HepG2 (cell line): ENCODE data around the gene JCAD. TPM values are rescaled to one million over a fixed set of nuclear protein-coding genes. Genes with fewer than 3 reads are reported as not detected.

Experiments
- ATAC-seq: fragments of 200-7000 bp; cut with Tn5 transposase; 3 replicates; pipeline ENCODE4 v1.9.1; 2020; ENCODE audit warnings: mild to moderate bottlenecking, moderate library complexity
- BruUV-seq: library from RNA; stranded (reverse); fragments of 400-500 nt; replicated peaks from 2 replicates; lab custom pipeline; 2021; lab: Mats Ljungman, UMichigan
- CTCF ChIA-PET: fragments of 300-600 bp; formaldehyde crosslinking; extraction: SDS; loops from one replicate; lab custom pipeline; 2021; ENCODE audit warnings: low total read pairs, inconsistent platforms, low intra/inter-chr PET ratio; lab: Yijun Ruan, JAX
- POLR2A ChIA-PET: fragments of 350-600 bp; sonication (Branson Sonifier 250); formaldehyde crosslinking; loops from one replicate; lab custom pipeline; 2020; ENCODE audit warnings: antibody characterized with exemption, inconsistent platforms; lab: Yijun Ruan, JAX
- DNase-seq: peaks from one replicate; pipeline ENCODE4 v3.0.0-alpha.2; 2015; ENCODE audit warnings: low spot score
- FAIRE-seq: peaks from 3 replicates; lab custom pipeline; 2011; peaks lifted over from hg19 to GRCh38; lab: Jason Lieb, UNC
- H2AFZ ChIP-seq: one replicate; pipeline ENCODE4 v1.6.1; 2011; ENCODE audit warnings: low read length, inconsistent platforms
- H3K27ac ChIP-seq: fragments of 300-600 bp; 3 replicates; pipeline ENCODE4 v1.8.0; 2011; ENCODE audit warnings: mixed run types, mild to moderate bottlenecking, mixed read lengths, low read length, inconsistent platforms; ENCODE audit not compliant: insufficient read depth; ENCODE audit errors: extremely low read length
- H3K27me3 ChIP-seq, 2 experiments: fragments of 200-600 bp in 1 of 2; 2 replicates in 1 of 2; 3 replicates in 1 of 2; pipeline versions ENCODE4 v1.6.0 to v1.8.0; 2011; ENCODE audit warnings: low read length in 2 of 2, mild to moderate bottlenecking in 2 of 2, moderate library complexity in 2 of 2, inconsistent platforms in 1 of 2; ENCODE audit not compliant: insufficient read depth in 2 of 2, control insufficient read depth in 1 of 2
- H3K36me3 ChIP-seq, 2 experiments: fragments of 200-600 bp in 1 of 2; replicated peaks in 1 of 2; 2 replicates in 1 of 2; 3 replicates in 1 of 2; pipeline versions ENCODE4 v1.5.1 to v1.8.0; 2011; ENCODE audit warnings: low read length in 2 of 2, inconsistent platforms in 1 of 2; ENCODE audit not compliant: insufficient read depth in 2 of 2, control insufficient read depth in 1 of 2
- H3K4me1 ChIP-seq: 2 replicates; pipeline ENCODE4 v1.5.1; 2012; ENCODE audit warnings: low read length, inconsistent platforms; ENCODE audit not compliant: insufficient read depth
- H3K4me2 ChIP-seq: 2 replicates; pipeline ENCODE4 v1.6.0; 2011; ENCODE audit warnings: low read depth, low read length, inconsistent platforms
- H3K4me3 ChIP-seq, 3 experiments: fragments of 200-600 bp in 1 of 3; sonication (generic), shearing (Covaris generic) in 1 of 3; replicated peaks in 1 of 3; 2 replicates each; pipeline ENCODE4 v1.5.1; 2011 to 2016; ENCODE audit warnings: low read length in 3 of 3, inconsistent platforms in 2 of 3, low read depth in 2 of 3, mild to moderate bottlenecking in 2 of 3, control low read depth in 1 of 3, mixed read lengths in 1 of 3; ENCODE audit not compliant: insufficient read depth in 1 of 3
- H3K79me2 ChIP-seq: one replicate; pipeline ENCODE4 v1.6.1; 2011; ENCODE audit warnings: low read length, inconsistent platforms; ENCODE audit not compliant: insufficient read depth
- H3K9ac ChIP-seq: 2 replicates; pipeline ENCODE4 v1.6.0; 2011; ENCODE audit warnings: mild to moderate bottlenecking, low read depth, low read length, inconsistent platforms; ENCODE audit not compliant: insufficient read depth
- H3K9me3 ChIP-seq: 2 replicates; pipeline ENCODE4 v1.5.1; 2012; ENCODE audit warnings: mild to moderate bottlenecking, low read length
- H4K20me1 ChIP-seq: 2 replicates; pipeline ENCODE4 v1.6.0; 2011; ENCODE audit warnings: inconsistent platforms, mild to moderate bottlenecking, low read length, moderate library complexity; ENCODE audit not compliant: insufficient read depth
- ADNP ChIP-seq: sonication (generic); formaldehyde crosslinking; IDR thresholded peaks from 2 replicates; pipeline ENCODE4 v1.4.0; 2020; ENCODE audit warnings: missing genetic modification reagents
- ATF6 ChIP-seq: sonication (generic); formaldehyde crosslinking; conservative IDR thresholded peaks from 2 replicates; pipeline ENCODE4 v1.4.0; 2020; ENCODE audit warnings: missing genetic modification reagents
- CEBPB ChIP-seq: IDR thresholded peaks from 2 replicates; pipeline ENCODE4 v1.6.1; 2011; ENCODE audit warnings: low read depth, low read length, improper control_type of control experiment, borderline replicate concordance
- CERS6 ChIP-seq: sonication (generic); formaldehyde crosslinking; IDR thresholded peaks from 2 replicates; pipeline ENCODE4 v1.5.0; 2020; ENCODE audit warnings: missing genetic modification reagents
- JARID2 ChIP-seq: sonication (generic); formaldehyde crosslinking; IDR thresholded peaks from 2 replicates; pipeline ENCODE4 v1.8.1; 2023; ENCODE audit warnings: missing genetic modification reagents, inconsistent platforms; ENCODE audit not compliant: insufficient replicate concordance
- MATR3 ChIP-seq: sonication (generic); formaldehyde crosslinking; IDR thresholded peaks from 2 replicates; pipeline ENCODE4 v1.4.0; 2020; ENCODE audit warnings: missing genetic modification reagents
- PHB2 ChIP-seq: fragments of 450-650 bp; IDR thresholded peaks from 2 replicates; pipeline ENCODE4 v1.6.1; 2018; ENCODE audit not compliant: partially characterized antibody
- YEATS4 ChIP-seq: sonication (generic); formaldehyde crosslinking; IDR thresholded peaks from 2 replicates; pipeline ENCODE4 v1.4.0; 2020; ENCODE audit warnings: missing genetic modification reagents, borderline replicate concordance
- ZBTB10 ChIP-seq: sonication (generic); formaldehyde crosslinking; IDR thresholded peaks from 2 replicates; pipeline ENCODE4 v1.4.0; 2020; ENCODE audit warnings: missing genetic modification reagents, borderline replicate concordance
- ZBTB37 ChIP-seq: sonication (generic); formaldehyde crosslinking; IDR thresholded peaks from 2 replicates; pipeline ENCODE4 v1.4.0; 2020; ENCODE audit warnings: mild to moderate bottlenecking, missing genetic modification reagents
- ZMYM3 ChIP-seq: sonication (generic); formaldehyde crosslinking; IDR thresholded peaks from 2 replicates; pipeline ENCODE4 v1.5.1; 2020; ENCODE audit warnings: mild to moderate bottlenecking, missing genetic modification reagents
- ZNF430 ChIP-seq: sonication (generic); formaldehyde crosslinking; IDR thresholded peaks from 2 replicates; pipeline ENCODE4 v1.9.0; 2021; ENCODE audit warnings: mild to moderate bottlenecking, missing genetic modification reagents
- ZNF614 ChIP-seq: IDR thresholded peaks from 2 replicates; pipeline ENCODE4 v1.6.1; 2018; ENCODE audit warnings: missing biosample characterization, missing genetic modification reagents, inconsistent platforms, borderline replicate concordance
- WGBS: methylation state at CpG from one replicate; pipeline ENCODE4 v1.1.6; 2017; ENCODE audit warnings: low lambda C conversion rate; 5-methylcytosine and 5-hydroxymethylcytosine counted together
- in situ Hi-C: cut with HindIII; loops from 2 replicates; pipeline ENCODE4 v1.10.0; 2017; ENCODE audit warnings: low pct_unique_long_range_greater_than_20kb; ENCODE audit not compliant: extremely low pct_ligation_motif_present
- intact Hi-C: fragments of 100-400 bp; cut with micrococcal nuclease; formaldehyde crosslinking; loops from one replicate; pipeline ENCODE4 v1.10.0; 2022; ENCODE audit not compliant: unreplicated experiment
- polyA plus RNA-seq, 8 experiments: library from polyadenylated mRNA; depleted of rRNA in 3 of 8; stranded (reverse) in 7 of 8; unstranded in 1 of 8; fragments of >200 nt; fragmentation: Illumina TruSeq in 4 of 8; extraction: Trizol in 4 of 8; gene quantifications; 2 replicates each; pipeline versions ENCODE4 v1.2.1 to v1.2.3, GENCODE V29; 2011 to 2016; ENCODE audit warnings: low read depth in 4 of 8, missing spikeins in 1 of 8, mixed read lengths in 1 of 8; ENCODE audit not compliant: insufficient read depth in 1 of 8
- total RNA-seq, 5 experiments: library from RNA; depleted of rRNA; stranded (reverse); fragments of >200 nt; fragmentation: Illumina TruSeq; extraction: Trizol; gene quantifications; 2 replicates each; pipeline ENCODE4 v1.2.3, GENCODE V29; 2016; ENCODE audit warnings: low read depth in 1 of 5

JCAD gene
- total and polyA plus RNA-seq, 2 of the 13 experiments (the other 11 are each of a cell fraction or from before 2014, with no cell fraction given), result 0.04 to 0.08 TPM

- Histone ChIP-seq H3K27ac (no peak overlapping the region), H3K4me1 (no peaks in the 10 kb centered on the region), H3K79me2 (no peaks in the 10 kb centered on the region), H2AFZ (no peak overlapping the region), H3K27me3 (peaks cover 0 to 3% of the 10 kb centered on the region in 2 experiments; a peak in 2 of 5 replicates)
- FAIRE-seq, result no peak
- CTCF ChIA-PET, result no interaction called here
- in situ Hi-C loops, result no loop called here
- BruUV-seq, result no TSS peak
- no peak for TF ChIP-seq ZBTB37 (CRISPR knock-in tag)
- TF ChIP-seq ADNP (CRISPR knock-in tag), result no peak
- no peak for TF ChIP-seq CEBPB
- no peak for TF ChIP-seq ZNF614 (CRISPR knock-in tag)
- TF ChIP-seq CERS6 (CRISPR knock-in tag), result no peak
- no peak for TF ChIP-seq MATR3 (CRISPR knock-in tag)
- TF ChIP-seq YEATS4 (CRISPR knock-in tag), result no peak
- no peak for TF ChIP-seq ZBTB10 (CRISPR knock-in tag)
- TF ChIP-seq PHB2, result no peak
- TF ChIP-seq ZMYM3 (CRISPR knock-in tag), result no peak
- no peak for TF ChIP-seq JARID2 (CRISPR knock-in tag)
- TF ChIP-seq ATF6, result no peak
- TF ChIP-seq ZNF430 (CRISPR knock-in tag), result no peak
- TF ChIP-seq, all 625 proteins: peak for 0
- Histone ChIP-seq H3K4me3 (no peak overlapping the region), H3K9ac (no peak overlapping the region), H4K20me1 (no peaks in the 10 kb centered on the region), H3K4me2 (no peak overlapping the region), H3K36me3 (no peaks in the 10 kb centered on the region), H3K9me3 (no peaks in the 10 kb centered on the region)
- WGBS, result 68% methylated on average over 8 of the region's 8 CpGs
- POLR2A ChIA-PET, result no interaction called here
- intact Hi-C loops, result no loop called here
- ATAC-seq (no peak), DNase-seq (no peak)
These were observed 48.0 kb downstream of the JCAD start for GRCh38 chr10:30011396-30011795.
